Measurements from ENCODE around the gene MED26.

MED26 gene

GRCh38 chr19:16587833-16588823 lies 39.9 kb downstream of the MED26 start:
- no peak for DNase-seq

- DNase-seq: no peak
Observed at GRCh38 chr19:16586991-16587832, 40.8 kb downstream of the MED26 start.

- DNase-seq: no peak
Observed at GRCh38 chr19:16586477-16586871, 41.5 kb downstream of the MED26 start.

GRCh38 chr19:16585808-16586476 lies 42.1 kb downstream of the MED26 start:
- DNase-seq: no peak

GRCh38 chr19:16585094-16585801 lies 42.8 kb downstream of the MED26 start:
- DNase-seq: no peak

- DNase-seq: no peak
Observed at GRCh38 chr19:16584248-16585093, 43.5 kb downstream of the MED26 start.

- no peak for DNase-seq
Observed at GRCh38 chr19:16582486-16583261, 45.3 kb downstream of the MED26 start.

- no peak for DNase-seq
Observed at GRCh38 chr19:16581971-16582343, 46.0 kb downstream of the MED26 start.

- no peak for DNase-seq
Observed at GRCh38 chr19:16581145-16581970, 46.6 kb downstream of the MED26 start.

GRCh38 chr19:16579381-16579780 lies 48.6 kb downstream of the MED26 start:
- DNase-seq: no peak

GRCh38 chr19:16577531-16577985 lies 50.4 kb downstream of the MED26 start:
- DNase-seq: no peak

- DNase-seq: no peak
Observed at GRCh38 chr19:16576690-16577530, 51.1 kb downstream of the MED26 start.

- DNase-seq: no peak
Observed at GRCh38 chr19:16575861-16576689, 51.9 kb downstream of the MED26 start.

- no peak for DNase-seq
Observed at GRCh38 chr19:16575282-16575681, 52.7 kb downstream of the MED26 start.

GRCh38 chr19:16573925-16574324 lies 54.1 kb downstream of the MED26 start:
- DNase-seq: no peak

- no peak for DNase-seq
Observed at GRCh38 chr19:16573296-16573695, 54.7 kb downstream of the MED26 start.

- DNase-seq: peak; percentile 97
Observed at GRCh38 chr19:16572332-16573211, 55.4 kb downstream of the MED26 start, which contains the start of gene SLC35E1. TSS of gene SLC35E1 (minus strand) at chr19:16572415. CDS start at chr19:16572364, 51 bp downstream.
